Measurements from ENCODE around the gene BRIX1. TPM values are rescaled to one million over a fixed set of nuclear protein-coding genes. Genes with fewer than 3 reads are reported as not detected.

BRIX1 gene
- total and polyA plus RNA-seq, 9 of the 15 experiments (the other 6 are each of a cell fraction or from before 2014, with no cell fraction given) = 115 to 193 (median 159) TPM

DNA sequence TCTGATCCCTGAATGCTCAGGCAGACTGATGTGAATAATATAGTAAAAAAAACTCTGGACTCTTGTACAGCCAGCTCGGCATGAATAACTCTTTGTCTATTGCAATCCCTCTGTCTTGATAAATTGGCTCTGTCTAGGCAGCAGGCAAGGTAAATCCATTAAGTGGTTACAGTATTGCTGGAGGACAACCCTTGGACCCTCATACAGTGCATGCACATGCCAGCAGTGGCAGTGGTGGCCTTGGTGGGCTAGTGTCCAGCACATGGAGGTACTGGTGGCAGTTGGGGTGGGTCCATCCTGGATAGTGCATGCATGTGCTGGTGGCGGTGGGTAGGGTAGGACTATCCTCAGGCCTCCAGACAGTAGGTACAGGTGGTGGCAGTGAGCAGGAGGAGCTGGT, 52.7 kb downstream of the BRIX1 start (continued):
- TF ChIP-seq, protein P1, sequence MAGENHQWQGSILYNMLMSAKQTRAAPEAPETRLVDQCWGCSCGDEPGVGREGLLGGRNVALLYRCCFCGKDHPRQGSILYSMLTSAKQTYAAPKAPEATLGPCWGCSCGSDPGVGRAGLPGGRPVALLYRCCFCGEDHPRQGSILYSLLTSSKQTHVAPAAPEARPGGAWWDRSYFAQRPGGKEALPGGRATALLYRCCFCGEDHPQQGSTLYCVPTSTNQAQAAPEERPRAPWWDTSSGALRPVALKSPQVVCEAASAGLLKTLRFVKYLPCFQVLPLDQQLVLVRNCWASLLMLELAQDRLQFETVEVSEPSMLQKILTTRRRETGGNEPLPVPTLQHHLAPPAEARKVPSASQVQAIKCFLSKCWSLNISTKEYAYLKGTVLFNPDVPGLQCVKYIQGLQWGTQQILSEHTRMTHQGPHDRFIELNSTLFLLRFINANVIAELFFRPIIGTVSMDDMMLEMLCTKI (IDR thresholded peaks at IDR 0.05; ENCODE audit: partially characterized antibody) = no peak
- no peak for TF ChIP-seq ELF4 (CRISPR knock-in tag; IDR thresholded peaks at IDR 0.05)
- no peak for TF ChIP-seq MED1 (CRISPR knock-in tag; IDR thresholded peaks at IDR 0.05; ENCODE audit: borderline replicate concordance)
- no peak for TF ChIP-seq CCAR2 (IDR thresholded peaks at IDR 0.05; ENCODE audit: low read depth, low read length)
- TF ChIP-seq CBFA2T3 (IDR thresholded peaks at IDR 0.05) = no peak
- TF ChIP-seq HDAC1 (IDR thresholded peaks at IDR 0.05) = no peak
- no peak for TF ChIP-seq NKRF (IDR thresholded peaks at IDR 0.05; ENCODE audit: borderline replicate concordance)
- no peak for TF ChIP-seq PTBP1 (IDR thresholded peaks at IDR 0.05; ENCODE audit: low read depth, low read length)

GRCh38 chr5:34970552-34970951, 55.0 kb downstream of the BRIX1 start:
- in situ Hi-C loops (cut with MboI) (no loop called here), intact Hi-C loops (cut with micrococcal nuclease) (no loop called here)
- no peak overlapping the region for H3K4me2 ChIP-seq (ENCODE audit: insufficient read depth, low read length)
- no peak for FAIRE-seq
- peaks cover 0 to 3% of the 10 kb centered on the region in 2 experiments; a peak in 1 of 5 replicates for H3K27me3 ChIP-seq (ENCODE audit: control insufficient read depth in 2 of 2, insufficient read depth in 2 of 2, low read length in 2 of 2)
- TF ChIP-seq ZNF41 (CRISPR knock-in tag; conservative IDR thresholded peaks at IDR 0.05) = no peak
- TF ChIP-seq, protein P2, sequence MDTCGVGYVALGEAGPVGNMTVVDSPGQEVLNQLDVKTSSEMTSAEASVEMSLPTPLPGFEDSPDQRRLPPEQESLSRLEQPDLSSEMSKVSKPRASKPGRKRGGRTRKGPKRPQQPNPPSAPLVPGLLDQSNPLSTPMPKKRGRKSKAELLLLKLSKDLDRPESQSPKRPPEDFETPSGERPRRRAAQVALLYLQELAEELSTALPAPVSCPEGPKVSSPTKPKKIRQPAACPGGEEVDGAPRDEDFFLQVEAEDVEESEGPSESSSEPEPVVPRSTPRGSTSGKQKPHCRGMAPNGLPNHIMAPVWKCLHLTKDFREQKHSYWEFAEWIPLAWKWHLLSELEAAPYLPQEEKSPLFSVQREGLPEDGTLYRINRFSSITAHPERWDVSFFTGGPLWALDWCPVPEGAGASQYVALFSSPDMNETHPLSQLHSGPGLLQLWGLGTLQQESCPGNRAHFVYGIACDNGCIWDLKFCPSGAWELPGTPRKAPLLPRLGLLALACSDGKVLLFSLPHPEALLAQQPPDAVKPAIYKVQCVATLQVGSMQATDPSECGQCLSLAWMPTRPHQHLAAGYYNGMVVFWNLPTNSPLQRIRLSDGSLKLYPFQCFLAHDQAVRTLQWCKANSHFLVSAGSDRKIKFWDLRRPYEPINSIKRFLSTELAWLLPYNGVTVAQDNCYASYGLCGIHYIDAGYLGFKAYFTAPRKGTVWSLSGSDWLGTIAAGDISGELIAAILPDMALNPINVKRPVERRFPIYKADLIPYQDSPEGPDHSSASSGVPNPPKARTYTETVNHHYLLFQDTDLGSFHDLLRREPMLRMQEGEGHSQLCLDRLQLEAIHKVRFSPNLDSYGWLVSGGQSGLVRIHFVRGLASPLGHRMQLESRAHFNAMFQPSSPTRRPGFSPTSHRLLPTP (IDR thresholded peaks at IDR 0.05; ENCODE audit: borderline replicate concordance, extremely low read depth, insufficient read length) = no peak
- no peak for TF ChIP-seq PTBP1 (IDR thresholded peaks at IDR 0.05; ENCODE audit: low read depth, low read length)
- no peak for TF ChIP-seq CREM (IDR thresholded peaks at IDR 0.05; ENCODE audit: low read depth)
- no peak overlapping the region for H3K27ac ChIP-seq (ENCODE audit: extremely low read depth, low read depth, low read length)
- no peaks in the 10 kb centered on the region for H4K20me1 ChIP-seq (replicated peaks; ENCODE audit: control insufficient read depth, insufficient read depth, low read length)
- H3K9me1 ChIP-seq (ENCODE audit: control insufficient read depth, insufficient read depth, low read length) = no peaks in the 10 kb centered on the region
- ChIA-PET CTCF (ENCODE audit: low intra/inter-chr PET ratio) (no interaction called here), POLR2A (no interaction called here)
- H3K36me3 ChIP-seq (ENCODE audit: control insufficient read depth, insufficient read depth, low read length) = no peaks in the 10 kb centered on the region
- no peak overlapping the region for H2AFZ ChIP-seq (ENCODE audit: low read depth, low read length)
- 0% methylated on average over 1 of the region's 1 CpG for WGBS (ENCODE audit: insufficient coverage, low coverage, missing lambda C conversion rate)
- DNase-seq (ENCODE audit: extremely low read depth in 1 of 4, low spot score in 3 of 4) = no peak
- no peak overlapping the region for H3K9ac ChIP-seq (ENCODE audit: insufficient read depth in 1 of 2, low read depth in 2 of 2, low read length in 2 of 2)
- no peaks in the 10 kb centered on the region for H3K79me2 ChIP-seq (ENCODE audit: control insufficient read depth, insufficient read depth, low read length)
- no peaks in the 10 kb centered on the region for H3K4me1 ChIP-seq (replicated peaks in 1 of 2; ENCODE audit: control insufficient read depth in 2 of 2, insufficient read depth in 2 of 2, low read length in 2 of 2)
- no peak for ATAC-seq
- no peak overlapping the region for H3K4me3 ChIP-seq
- no peaks in the 10 kb centered on the region for H3K9me3 ChIP-seq (replicated peaks; ENCODE audit: control insufficient read depth, insufficient read depth, low read depth, low read length)
- no TSS peak for BruUV-seq (replicated peaks)

Data from K562 (cell line).